ENCODE results near the gene CTTN.

CTTN gene

DNA sequence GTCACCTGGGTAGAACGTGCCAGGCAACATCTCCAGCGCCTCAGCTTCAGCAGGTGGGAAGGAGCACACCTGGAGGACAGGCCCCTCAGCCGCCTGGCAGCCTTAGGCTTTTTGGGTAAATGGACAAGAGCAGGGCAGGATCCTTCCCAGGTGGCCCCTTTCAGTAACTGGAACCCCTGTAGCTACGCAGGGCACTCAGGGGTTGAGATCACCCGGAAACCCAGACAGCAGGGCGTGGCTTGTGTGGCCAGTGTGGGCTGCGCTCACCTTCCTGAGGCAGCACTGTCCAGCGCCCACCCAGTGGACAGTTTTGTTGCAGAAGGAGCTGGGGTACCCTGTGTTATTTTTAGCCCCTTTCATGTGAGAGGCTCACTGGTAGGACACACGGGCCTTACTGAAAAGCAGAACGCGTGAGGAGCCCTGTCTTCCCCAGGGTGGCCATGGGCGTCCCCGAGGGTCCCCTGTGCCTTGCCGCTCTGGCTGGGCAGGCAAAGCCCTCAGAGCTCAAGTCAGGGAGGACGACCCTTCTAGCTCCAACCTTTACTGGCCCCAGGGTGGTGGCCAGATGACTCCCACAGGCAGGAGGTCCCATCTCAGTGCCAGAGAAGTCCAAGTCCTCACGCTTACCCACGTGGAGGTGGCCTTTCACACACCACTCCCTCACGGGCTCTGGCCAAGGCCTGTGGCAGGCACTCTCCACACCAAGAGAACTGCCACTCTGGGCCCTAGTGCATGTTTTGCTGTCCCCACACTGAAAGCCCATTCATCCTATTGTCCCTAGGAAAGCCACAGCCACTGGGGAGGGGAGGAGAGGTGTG, 75.8 kb downstream of the CTTN start:
- Histone ChIP-seq H2AFZ (ENCODE audit: low read depth) (no peak overlapping the region), H3K4me3 (IDR thresholded peaks at IDR 0.05; ENCODE audit: insufficient read depth, low read depth, low read length) (no peak overlapping the region), H4K20me1 (ENCODE audit: insufficient read depth) (no peaks in the 10 kb centered on the region), H3K36me3 (ENCODE audit: insufficient read depth) (no peaks in the 10 kb centered on the region), H3K9ac (no peak overlapping the region), H3K4me1 (ENCODE audit: low read depth, poor library complexity, severe bottlenecking) (peaks cover 22% of the 10 kb centered on the region), H3K27ac (no peak overlapping the region), H3K27me3 (ENCODE audit: insufficient read depth, low read depth) (no peaks in the 10 kb centered on the region), H3K79me2 (ENCODE audit: insufficient read depth, low read depth) (no peaks in the 10 kb centered on the region), H3K4me2 (no peak overlapping the region)
- TF ChIP-seq, protein P1, sequence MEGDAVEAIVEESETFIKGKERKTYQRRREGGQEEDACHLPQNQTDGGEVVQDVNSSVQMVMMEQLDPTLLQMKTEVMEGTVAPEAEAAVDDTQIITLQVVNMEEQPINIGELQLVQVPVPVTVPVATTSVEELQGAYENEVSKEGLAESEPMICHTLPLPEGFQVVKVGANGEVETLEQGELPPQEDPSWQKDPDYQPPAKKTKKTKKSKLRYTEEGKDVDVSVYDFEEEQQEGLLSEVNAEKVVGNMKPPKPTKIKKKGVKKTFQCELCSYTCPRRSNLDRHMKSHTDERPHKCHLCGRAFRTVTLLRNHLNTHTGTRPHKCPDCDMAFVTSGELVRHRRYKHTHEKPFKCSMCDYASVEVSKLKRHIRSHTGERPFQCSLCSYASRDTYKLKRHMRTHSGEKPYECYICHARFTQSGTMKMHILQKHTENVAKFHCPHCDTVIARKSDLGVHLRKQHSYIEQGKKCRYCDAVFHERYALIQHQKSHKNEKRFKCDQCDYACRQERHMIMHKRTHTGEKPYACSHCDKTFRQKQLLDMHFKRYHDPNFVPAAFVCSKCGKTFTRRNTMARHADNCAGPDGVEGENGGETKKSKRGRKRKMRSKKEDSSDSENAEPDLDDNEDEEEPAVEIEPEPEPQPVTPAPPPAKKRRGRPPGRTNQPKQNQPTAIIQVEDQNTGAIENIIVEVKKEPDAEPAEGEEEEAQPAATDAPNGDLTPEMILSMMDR (conservative IDR thresholded peaks at IDR 0.05; ENCODE audit: low read depth, low read length): no peak

DNA sequence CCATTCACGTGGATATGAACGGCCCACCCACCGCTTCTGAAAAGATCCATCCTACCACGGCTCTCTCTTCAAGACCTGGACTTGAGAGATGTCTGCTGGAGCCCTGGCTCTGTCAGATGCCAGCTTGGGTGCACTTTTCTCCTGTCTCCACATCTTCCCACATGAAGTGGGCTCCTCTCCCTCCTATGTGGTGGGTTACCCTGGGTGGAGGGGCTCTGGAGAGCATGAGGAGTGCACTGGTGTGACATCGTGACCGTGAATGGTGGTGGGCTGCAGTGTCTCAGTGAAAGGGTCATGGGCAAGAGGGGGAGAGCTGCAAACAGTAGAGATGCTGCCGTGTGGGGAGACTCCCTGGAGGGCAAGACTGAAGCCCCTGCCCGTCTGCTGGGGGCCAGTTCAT, 76.4 kb downstream of the CTTN start:
- Histone ChIP-seq H3K4me3 (IDR thresholded peaks at IDR 0.05; ENCODE audit: insufficient read depth, low read depth, low read length) (no peak overlapping the region), H3K4me1 (ENCODE audit: low read depth, poor library complexity, severe bottlenecking) (peaks cover 16% of the 10 kb centered on the region), H3K4me2 (no peak overlapping the region), H4K20me1 (ENCODE audit: insufficient read depth) (no peaks in the 10 kb centered on the region), H3K36me3 (ENCODE audit: insufficient read depth) (no peaks in the 10 kb centered on the region), H3K27me3 (ENCODE audit: insufficient read depth, low read depth) (no peaks in the 10 kb centered on the region), H3K27ac (no peak overlapping the region), H3K9ac (no peak overlapping the region), H2AFZ (ENCODE audit: low read depth) (no peak overlapping the region), H3K79me2 (ENCODE audit: insufficient read depth, low read depth) (no peaks in the 10 kb centered on the region)
- TF ChIP-seq, protein P1 (conservative IDR thresholded peaks at IDR 0.05; ENCODE audit: low read depth, low read length): no peak

DNA sequence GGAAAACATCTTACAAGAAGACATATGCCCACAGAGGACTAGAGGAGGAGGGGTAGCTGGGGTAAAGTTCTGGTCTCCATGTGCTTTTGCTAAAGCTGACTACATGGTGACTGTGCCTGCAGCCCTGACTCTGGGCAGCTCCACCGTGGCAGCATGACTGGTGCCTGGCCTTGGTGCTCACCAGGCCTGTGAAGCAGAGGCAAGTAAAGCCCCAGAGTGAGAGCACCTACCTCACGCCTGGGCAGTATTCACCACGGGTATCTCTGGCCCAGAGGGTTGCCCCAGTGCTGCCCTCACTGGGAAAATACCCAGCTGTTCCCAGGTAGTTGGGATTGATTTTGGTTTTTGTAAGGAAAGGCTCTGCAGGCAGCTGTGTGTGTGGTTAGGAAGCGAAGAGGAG, 78.3 kb downstream of the CTTN start:
- Histone ChIP-seq H3K27ac (no peak overlapping the region), H3K36me3 (ENCODE audit: insufficient read depth) (no peaks in the 10 kb centered on the region), H3K4me1 (ENCODE audit: low read depth, poor library complexity, severe bottlenecking) (no peaks in the 10 kb centered on the region), H3K27me3 (ENCODE audit: insufficient read depth, low read depth) (no peaks in the 10 kb centered on the region), H3K4me2 (no peak overlapping the region), H3K4me3 (IDR thresholded peaks at IDR 0.05; ENCODE audit: insufficient read depth, low read depth, low read length) (no peak overlapping the region), H3K79me2 (ENCODE audit: insufficient read depth, low read depth) (no peaks in the 10 kb centered on the region), H2AFZ (ENCODE audit: low read depth) (no peak overlapping the region), H4K20me1 (ENCODE audit: insufficient read depth) (no peaks in the 10 kb centered on the region), H3K9ac (no peak overlapping the region)
- TF ChIP-seq, protein P1 (conservative IDR thresholded peaks at IDR 0.05; ENCODE audit: low read depth, low read length): no peak

DNA sequence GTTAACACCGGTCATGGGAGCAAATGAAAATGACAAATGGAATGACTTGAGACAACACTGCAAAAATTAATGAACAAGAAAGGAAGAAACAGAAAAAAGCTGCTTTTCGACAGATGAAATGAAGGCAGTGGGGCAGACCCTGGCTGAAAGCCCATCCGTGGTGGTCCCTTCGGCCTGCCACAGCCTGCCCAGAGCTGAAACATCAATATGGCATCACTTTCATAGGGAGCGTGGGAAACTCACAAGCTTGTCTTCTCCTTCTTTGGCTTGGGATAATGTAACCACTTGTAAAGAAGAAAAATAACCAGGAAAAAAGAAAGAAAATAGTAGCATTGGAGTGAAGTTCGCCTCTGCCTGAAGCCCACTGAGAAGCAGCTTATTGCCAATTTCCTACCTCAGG, 78.8 kb downstream of the CTTN start:
- Histone ChIP-seq H3K4me2 (no peak overlapping the region), H3K27ac (no peak overlapping the region), H3K36me3 (ENCODE audit: insufficient read depth) (no peaks in the 10 kb centered on the region), H3K79me2 (ENCODE audit: insufficient read depth, low read depth) (no peaks in the 10 kb centered on the region), H4K20me1 (ENCODE audit: insufficient read depth) (no peaks in the 10 kb centered on the region), H3K4me3 (IDR thresholded peaks at IDR 0.05; ENCODE audit: insufficient read depth, low read depth, low read length) (no peak overlapping the region), H2AFZ (ENCODE audit: low read depth) (no peak overlapping the region), H3K27me3 (ENCODE audit: insufficient read depth, low read depth) (no peaks in the 10 kb centered on the region), H3K9ac (no peak overlapping the region), H3K4me1 (ENCODE audit: low read depth, poor library complexity, severe bottlenecking) (no peaks in the 10 kb centered on the region)
- TF ChIP-seq, protein P1 (conservative IDR thresholded peaks at IDR 0.05; ENCODE audit: low read depth, low read length): no peak
